Measurements from ENCODE around the gene ANO4. TPM values are rescaled to one million over a fixed set of nuclear protein-coding genes. Genes with fewer than 3 reads are reported as not detected.
"Not testable (repeated sequence)": the region's sequence is repeated elsewhere in the genome, so short reads cannot be mapped to it uniquely, and the experiment has no call there.

The ANO4 gene
- total RNA-seq, 4 donors from 2014 or later = 0.06 TPM; not detected in 3

- TF ChIP-seq CTCF (IDR thresholded peaks at IDR 0.05) (no peak), POLR2A (IDR thresholded peaks at IDR 0.05) (no peak)
- intact Hi-C loops (cut with DNase I; ENCODE audit: low total_unique reads) = no loop called here
- H3K4me3 ChIP-seq (ENCODE audit: low read depth, poor library complexity, severe bottlenecking) = no peak overlapping the region
- DNase-seq (ENCODE audit: low spot score in 2 of 2) = no peak
Observed at GRCh38 chr12:101051151-101051550, 256.6 kb downstream of the ANO4 start.

DNA sequence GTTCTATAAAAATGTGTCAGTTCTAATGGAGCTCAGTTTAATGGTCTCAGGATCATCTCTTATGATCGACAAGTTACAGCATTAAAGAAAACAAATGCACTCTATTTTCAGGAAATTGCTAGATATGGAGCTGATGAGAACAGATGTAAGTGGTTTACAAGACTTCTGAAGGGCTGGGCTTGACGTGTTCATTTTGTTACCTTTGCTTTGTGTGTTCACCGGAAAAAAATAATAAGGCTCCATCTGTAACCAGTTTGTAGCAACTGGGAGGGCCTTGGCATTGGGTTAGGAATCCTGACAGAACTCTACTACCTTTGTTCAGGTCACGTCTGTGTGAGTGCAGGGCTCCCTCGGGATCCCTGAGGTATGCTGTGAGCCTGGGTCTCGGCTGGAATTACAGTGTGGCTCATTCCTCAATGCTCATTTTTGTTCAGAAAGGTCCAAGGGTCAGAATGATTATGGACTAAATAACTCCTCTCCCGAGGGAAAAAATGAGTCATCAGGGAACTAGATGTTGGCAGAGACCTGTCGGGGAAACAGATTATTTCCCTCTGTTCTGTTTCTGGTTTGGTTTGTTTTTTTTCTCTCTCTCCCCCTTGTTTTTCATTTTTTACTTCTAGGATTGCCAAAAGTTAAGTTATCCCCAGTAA lies 257.4 kb downstream of the ANO4 start:
- no peak for TF ChIP-seq CTCF (IDR thresholded peaks at IDR 0.05)
- TF ChIP-seq POLR2A (IDR thresholded peaks at IDR 0.05) = no peak
- intact Hi-C loops (cut with DNase I; ENCODE audit: low total_unique reads) = no loop called here
- 16 to 27% methylated on average over 8 of the region's 8 CpGs for WGBS, 2 donors
- no peak overlapping the region for H3K4me3 ChIP-seq (ENCODE audit: low read depth, poor library complexity, severe bottlenecking)
- no peak for DNase-seq (ENCODE audit: low spot score in 2 of 2)

DNA sequence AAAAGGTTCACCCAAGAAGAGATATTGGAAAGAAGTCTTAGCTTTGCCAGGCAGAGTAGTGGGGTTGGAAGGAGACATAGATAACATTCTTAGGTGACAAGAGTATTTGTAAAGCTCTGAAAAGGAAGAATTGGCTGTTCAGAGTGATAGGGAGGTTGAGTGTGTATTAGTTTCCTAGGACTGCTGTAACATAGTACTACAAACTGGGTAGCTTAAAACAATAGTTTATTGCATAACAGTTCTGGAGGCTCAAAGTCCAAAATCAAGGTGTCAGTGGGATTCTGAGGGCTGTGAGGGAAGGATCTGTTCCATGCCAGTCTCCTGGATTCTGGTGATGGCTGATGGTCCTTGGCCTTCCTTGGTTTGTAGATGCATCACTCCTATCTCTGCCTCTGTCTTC lies 258.6 kb downstream of the ANO4 start:
- DNase-seq (ENCODE audit: low spot score in 2 of 2) = no peak
- intact Hi-C loops (cut with DNase I; ENCODE audit: low total_unique reads) = no loop called here
- TF ChIP-seq POLR2A (IDR thresholded peaks at IDR 0.05) (no peak), CTCF (IDR thresholded peaks at IDR 0.05) (no peak)
- H3K4me3 ChIP-seq (ENCODE audit: low read depth, poor library complexity, severe bottlenecking) = no peak overlapping the region

DNA sequence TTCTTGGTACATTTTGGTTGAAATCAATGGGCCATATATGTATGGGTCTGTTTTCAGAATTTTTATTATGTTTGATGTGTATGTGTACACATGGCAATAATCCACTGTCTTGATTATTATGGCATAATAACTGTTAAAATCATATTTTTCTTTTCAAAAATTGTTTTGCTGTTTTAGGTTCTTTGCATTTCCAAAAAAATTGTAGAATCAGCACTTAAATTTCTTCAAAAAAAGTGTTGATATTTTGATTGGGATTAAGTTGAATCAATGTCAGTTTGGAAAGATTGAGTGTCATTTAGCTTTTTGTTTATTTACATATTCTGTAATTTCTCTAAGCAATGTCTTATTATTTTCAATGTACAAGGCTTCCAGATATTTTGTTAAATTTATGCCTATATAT lies 261.4 kb downstream of the ANO4 start:
- no peak overlapping the region for H3K4me3 ChIP-seq (ENCODE audit: low read depth, poor library complexity, severe bottlenecking)
- TF ChIP-seq CTCF (IDR thresholded peaks at IDR 0.05) (no peak), POLR2A (IDR thresholded peaks at IDR 0.05) (no peak)
- DNase-seq (ENCODE audit: low spot score in 2 of 2) = no peak
- intact Hi-C loops (cut with DNase I; ENCODE audit: low total_unique reads) = no loop called here

DNA sequence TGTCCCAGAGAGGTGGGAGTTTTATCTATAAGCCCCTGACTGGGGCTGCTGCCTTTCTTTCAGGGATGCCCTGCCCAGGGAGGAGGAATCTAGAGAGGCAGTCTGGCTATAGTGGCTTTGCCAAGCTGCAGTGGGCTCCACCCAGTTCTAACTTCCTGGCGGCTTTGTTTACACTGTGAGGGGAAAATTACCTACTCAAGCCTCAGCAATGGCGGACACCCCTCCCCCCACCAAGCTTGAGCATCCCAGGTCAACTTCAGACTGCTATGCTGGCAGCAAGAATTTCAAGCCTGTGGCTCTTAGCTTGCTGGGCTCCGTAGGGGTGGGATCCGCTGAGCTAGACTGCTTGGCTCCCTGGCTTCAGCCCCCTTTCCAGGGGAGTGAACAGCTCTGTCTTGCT lies 267.9 kb downstream of the ANO4 start:
- intact Hi-C loops (cut with DNase I; ENCODE audit: low total_unique reads); DNase-seq (ENCODE audit: low spot score in 2 of 2); H3K4me3 ChIP-seq (ENCODE audit: low read depth, poor library complexity, severe bottlenecking): not testable (repeated sequence)
- 88 to 95% methylated on average over 4 of the region's 4 CpGs for WGBS, 2 donors

GRCh38 chr12:101064721-101065120 lies 270.1 kb downstream of the ANO4 start:
- WGBS, 2 donors = 69 to 73% methylated on average over 5 of the region's 5 CpGs
- intact Hi-C loops (cut with DNase I; ENCODE audit: low total_unique reads) = no loop called here
- TF ChIP-seq POLR2A (IDR thresholded peaks at IDR 0.05) (no peak), CTCF (IDR thresholded peaks at IDR 0.05) (no peak)
- H3K4me3 ChIP-seq (ENCODE audit: low read depth, poor library complexity, severe bottlenecking) = no peak overlapping the region
- DNase-seq (ENCODE audit: low spot score in 2 of 2) = no peak

Data from lower leg skin (tissue), 4 donors.